ENCODE data around the gene AJM1.
"Not testable (repeated sequence)": the region's sequence is repeated elsewhere in the genome, so short reads cannot be mapped to it uniquely, and the experiment has no call there.

AJM1 gene

DNA sequence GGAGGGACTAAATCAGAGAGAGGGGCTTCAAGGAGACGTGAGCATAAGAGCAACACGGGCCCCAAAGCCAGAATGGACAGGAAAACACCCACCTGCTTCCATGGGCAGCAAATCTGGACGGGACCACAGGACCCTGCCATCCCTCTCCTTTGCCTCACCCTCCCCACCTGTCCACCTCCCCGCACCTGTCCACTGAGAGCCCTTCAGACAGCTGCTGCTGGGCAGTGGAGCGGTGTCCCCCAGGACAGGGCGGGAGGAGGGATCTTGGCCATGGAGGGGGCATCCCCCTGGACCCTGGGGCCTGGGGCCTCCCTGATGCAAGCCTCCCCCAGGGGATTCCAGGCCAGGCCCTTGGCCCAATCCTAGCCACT is 43.6 kb upstream of the AJM1 start:
- Mint-ChIP-seq H3K36me3 (ENCODE audit: low read depth) (peaks cover 4% of the 10 kb centered on the region), H3K4me3 (no peak overlapping the region), H3K27me3 (ENCODE audit: low read depth, poor library complexity) (peaks cover 5% of the 10 kb centered on the region), H3K9me3 (no peaks in the 10 kb centered on the region), H3K4me1 (peaks cover 48% of the 10 kb centered on the region), H3K27ac (no peak overlapping the region)
- no peak for DNase-seq
- TF ChIP-seq, protein P1, sequence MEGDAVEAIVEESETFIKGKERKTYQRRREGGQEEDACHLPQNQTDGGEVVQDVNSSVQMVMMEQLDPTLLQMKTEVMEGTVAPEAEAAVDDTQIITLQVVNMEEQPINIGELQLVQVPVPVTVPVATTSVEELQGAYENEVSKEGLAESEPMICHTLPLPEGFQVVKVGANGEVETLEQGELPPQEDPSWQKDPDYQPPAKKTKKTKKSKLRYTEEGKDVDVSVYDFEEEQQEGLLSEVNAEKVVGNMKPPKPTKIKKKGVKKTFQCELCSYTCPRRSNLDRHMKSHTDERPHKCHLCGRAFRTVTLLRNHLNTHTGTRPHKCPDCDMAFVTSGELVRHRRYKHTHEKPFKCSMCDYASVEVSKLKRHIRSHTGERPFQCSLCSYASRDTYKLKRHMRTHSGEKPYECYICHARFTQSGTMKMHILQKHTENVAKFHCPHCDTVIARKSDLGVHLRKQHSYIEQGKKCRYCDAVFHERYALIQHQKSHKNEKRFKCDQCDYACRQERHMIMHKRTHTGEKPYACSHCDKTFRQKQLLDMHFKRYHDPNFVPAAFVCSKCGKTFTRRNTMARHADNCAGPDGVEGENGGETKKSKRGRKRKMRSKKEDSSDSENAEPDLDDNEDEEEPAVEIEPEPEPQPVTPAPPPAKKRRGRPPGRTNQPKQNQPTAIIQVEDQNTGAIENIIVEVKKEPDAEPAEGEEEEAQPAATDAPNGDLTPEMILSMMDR (IDR thresholded peaks at IDR 0.05): no peak

DNA sequence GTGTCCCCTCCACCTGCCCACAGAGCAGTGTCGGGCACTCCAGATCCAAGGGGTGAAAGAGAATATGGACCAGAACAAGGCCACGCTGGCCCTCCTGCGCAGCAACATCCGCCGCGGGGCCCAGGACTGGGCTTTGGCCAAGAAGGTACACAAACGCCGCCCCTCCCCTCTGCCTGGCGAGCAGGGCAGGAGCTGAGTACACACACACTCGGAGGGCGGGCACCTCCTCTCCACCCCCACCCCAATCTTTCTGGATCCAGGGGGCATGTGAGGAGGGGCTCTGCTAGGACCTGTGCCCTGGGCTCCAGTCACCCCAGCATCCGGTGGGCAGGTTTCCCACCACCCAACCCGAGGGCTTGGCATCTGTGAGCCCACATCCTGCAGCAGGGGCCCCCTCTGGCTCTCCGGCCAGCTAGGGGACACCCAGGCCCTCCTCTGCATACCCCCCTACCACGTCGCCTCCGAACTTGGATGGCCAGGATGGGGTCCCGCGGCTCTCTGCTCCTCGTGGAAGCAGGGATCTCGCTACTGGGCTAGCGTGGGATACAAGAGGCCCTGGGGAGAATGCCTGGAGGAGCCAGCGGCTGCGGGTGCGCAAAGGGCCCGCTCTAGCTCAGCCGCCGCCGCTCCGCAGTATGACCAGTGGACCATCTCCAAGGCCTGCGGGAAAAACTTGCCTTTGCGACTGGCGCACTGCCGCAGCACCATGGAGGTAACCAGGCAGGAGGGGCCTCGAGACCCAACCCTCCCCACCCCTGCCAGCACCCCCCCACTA is 43.0 kb upstream of the AJM1 start:
- TF ChIP-seq, protein P1 (IDR thresholded peaks at IDR 0.05): no peak
- peaks cover 5% of the 10 kb centered on the region for H3K27me3 Mint-ChIP-seq (ENCODE audit: low read depth, poor library complexity)
- H3K36me3 Mint-ChIP-seq (ENCODE audit: low read depth): peaks cover 9% of the 10 kb centered on the region
- H3K4me1 Mint-ChIP-seq: peaks cover 48% of the 10 kb centered on the region
- no peak overlapping the region for H3K27ac Mint-ChIP-seq
- no peaks in the 10 kb centered on the region for H3K9me3 Mint-ChIP-seq
- H3K4me3 Mint-ChIP-seq: peak overlapping the region; percentile 38
- DNase-seq: no peak

DNA sequence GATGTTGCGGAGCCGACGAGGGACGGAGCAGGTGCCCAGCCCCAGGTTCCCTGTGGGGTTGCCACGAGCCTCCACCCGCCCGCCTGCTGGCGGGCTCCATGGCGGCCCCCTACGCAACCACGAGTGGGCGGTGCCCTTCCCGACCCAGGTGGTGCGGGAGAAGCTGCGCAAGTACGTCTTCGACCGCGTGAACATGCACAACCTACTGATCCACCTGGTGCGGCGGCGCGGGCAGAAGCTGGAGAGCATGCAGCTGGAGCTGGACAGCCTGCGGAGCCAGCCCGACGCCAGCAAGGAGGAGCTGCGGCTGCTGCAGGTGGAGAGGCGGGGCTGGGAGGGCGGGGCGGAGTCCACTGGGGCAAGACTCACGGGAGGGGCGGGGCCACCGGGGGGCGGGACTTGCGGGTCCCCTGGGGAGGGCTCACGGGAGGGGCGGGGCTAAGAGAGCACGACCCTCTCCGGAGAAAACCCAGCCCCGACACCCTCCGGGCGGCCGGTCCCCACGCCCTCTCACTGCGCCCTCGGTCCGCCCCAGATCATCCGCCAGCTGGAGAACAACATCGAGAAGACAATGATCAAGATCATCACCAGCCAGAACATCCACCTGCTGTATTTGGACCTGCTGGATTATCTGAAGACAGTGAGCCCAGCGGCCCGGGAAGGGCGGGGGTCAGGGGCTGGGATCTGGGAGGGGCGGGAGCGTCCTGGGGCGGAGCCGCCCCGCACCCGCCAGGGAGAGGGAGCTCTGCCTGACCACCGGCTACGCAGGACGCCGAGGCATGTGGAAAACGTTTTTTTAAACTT is 42.2 kb upstream of the AJM1 start:
- Mint-ChIP-seq H3K4me1 (peaks cover 44% of the 10 kb centered on the region), H3K27me3 (ENCODE audit: low read depth, poor library complexity) (peaks cover 5% of the 10 kb centered on the region), H3K36me3 (ENCODE audit: low read depth) (peaks cover 9% of the 10 kb centered on the region), H3K9me3 (no peaks in the 10 kb centered on the region), H3K4me3 (peak overlapping the region; percentile 91), H3K27ac (peak overlapping the region; percentile 79)
- TF ChIP-seq, protein P1 (IDR thresholded peaks at IDR 0.05): no peak
- peak; percentile 96 for DNase-seq

DNA sequence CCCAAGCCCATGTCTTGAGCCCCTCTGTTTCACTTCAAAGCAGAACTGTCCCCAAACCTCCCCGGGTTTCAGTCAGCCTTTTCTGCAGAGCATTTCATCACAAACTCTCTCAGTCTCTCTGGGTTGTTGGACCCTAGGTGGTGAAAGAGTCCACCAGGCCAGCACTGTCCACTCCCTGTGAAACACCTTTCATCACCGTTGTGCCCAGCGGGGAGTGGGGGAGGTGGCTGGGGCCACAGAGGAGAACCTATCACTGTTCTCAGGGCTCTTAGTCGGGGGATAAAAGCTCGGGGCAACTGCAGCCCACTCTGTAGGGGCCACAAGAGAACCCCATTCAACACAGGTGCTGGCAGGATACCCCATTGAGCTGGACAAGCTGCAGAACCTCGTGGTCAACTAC is 40.0 kb upstream of the AJM1 start:
- H3K27ac Mint-ChIP-seq: no peak overlapping the region

DNA sequence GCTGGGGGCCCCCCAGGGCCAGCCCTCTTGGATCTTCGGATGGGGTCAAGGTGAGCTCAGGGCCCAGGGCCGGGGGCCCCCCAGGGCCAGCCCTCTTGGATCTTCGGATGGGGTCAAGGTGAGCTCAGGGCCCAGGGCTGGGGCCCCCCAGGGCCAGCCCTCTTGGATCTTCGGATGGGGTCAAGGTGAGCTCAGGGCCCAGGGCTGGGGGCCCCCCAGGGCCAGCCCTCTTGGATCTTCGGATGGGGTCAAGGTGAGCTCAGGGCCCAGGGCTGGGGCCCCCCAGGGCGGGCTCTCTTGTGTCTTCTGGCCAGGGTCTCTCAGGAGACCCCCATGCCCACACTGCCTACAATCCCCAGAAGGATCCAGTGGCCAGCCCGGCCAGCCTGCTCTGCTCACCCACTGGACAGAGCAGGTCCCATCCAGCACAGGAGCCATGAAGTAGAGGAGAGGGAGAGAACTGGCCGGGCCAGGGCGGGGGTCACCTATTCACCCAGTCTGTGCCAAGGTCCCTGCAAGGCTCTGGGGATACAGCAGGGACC is 39.2 kb upstream of the AJM1 start:
- not testable (repeated sequence) for H3K27me3 Mint-ChIP-seq (ENCODE audit: low read depth, poor library complexity); H3K27ac Mint-ChIP-seq; H3K9me3 Mint-ChIP-seq; H3K4me3 Mint-ChIP-seq; DNase-seq
- H3K36me3 Mint-ChIP-seq (ENCODE audit: low read depth): peaks cover 14% of the 10 kb centered on the region
- H3K4me1 Mint-ChIP-seq: peaks cover 34% of the 10 kb centered on the region

More for the DNA sequence above, 40.0 kb upstream of the AJM1 start:
- DNase-seq: no peak
- no peaks in the 10 kb centered on the region for H3K9me3 Mint-ChIP-seq
- H3K4me3 Mint-ChIP-seq: no peak overlapping the region
- H3K4me1 Mint-ChIP-seq: peaks cover 37% of the 10 kb centered on the region
- H3K36me3 Mint-ChIP-seq (ENCODE audit: low read depth): peaks cover 14% of the 10 kb centered on the region
- TF ChIP-seq, protein P1 (IDR thresholded peaks at IDR 0.05): no peak
- H3K27me3 Mint-ChIP-seq (ENCODE audit: low read depth, poor library complexity): peaks cover 5% of the 10 kb centered on the region

Measured in nephron progenitor cell (in vitro differentiated cells).